GM19455 (cell line): ENCODE results near the gene CEP250.
A peak's percentile ranks its signal among the peaks of the same experiment; 100 is the strongest.
"Not testable (repeated sequence)": the region's sequence is repeated elsewhere in the genome, so short reads cannot be mapped to it uniquely, and the experiment has no call there.

Experiments
- ATAC-seq: cut with Tn5 transposase; IDR thresholded peaks from one replicate; pipeline ENCODE4 v1.9.1; 2021; ENCODE audit not compliant: unreplicated experiment

Gene CEP250

DNA sequence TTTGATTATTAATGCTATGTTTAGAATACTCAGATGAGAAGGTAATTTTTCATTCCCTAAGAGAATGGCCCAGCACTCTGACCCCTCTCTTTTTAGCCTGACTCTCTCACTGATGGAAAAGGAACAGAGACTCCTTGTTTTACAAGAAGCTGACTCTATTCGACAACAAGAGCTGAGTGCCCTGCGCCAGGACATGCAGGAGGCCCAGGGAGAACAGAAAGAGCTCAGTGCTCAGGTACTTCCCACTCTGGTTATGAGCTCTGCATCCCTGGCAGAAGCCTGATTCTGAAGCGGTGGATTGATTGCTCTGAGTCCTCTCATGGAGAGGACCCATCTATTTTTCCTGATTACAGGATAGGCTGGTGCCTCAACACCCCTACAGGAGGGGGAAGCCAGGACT is 41.1 kb downstream of the CEP250 start:
- ATAC-seq, result no peak

DNA sequence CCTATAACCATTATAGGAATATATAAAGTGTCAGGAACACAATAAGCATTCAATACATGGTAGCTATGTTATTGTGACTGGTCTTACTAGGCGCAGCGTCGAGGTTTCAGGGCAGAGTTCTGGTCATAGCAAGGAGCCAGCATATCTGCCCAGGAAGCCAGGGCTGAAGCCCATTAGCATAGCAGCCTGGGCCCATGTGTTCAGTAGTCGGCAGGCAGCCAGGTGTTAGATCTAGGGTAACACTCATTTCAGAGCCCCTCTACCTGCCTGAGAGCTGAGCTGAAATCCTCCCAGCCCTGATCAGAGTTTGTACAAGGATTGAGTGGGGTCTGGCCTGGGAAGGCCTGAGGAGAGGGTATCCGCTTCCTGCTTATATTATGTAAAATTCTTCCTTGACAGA is 41.9 kb downstream of the CEP250 start:
- no peak for ATAC-seq

DNA sequence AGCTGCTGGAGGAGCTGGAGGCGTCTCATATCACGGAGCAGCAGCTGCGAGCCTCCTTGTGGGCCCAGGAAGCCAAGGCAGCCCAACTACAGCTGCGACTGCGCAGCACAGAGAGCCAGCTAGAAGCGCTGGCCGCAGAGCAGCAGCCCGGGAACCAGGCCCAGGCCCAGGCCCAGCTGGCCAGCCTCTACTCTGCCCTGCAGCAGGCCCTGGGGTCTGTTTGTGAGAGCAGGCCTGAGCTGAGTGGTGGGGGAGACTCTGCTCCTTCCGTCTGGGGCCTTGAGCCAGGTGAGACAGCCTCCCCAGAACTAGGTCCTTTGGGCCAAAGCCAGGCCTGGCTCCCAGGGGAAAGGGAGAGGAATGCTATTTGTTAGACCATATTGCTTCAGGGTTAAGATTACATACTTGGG is 42.4 kb downstream of the CEP250 start:
- ATAC-seq, result no peak

DNA sequence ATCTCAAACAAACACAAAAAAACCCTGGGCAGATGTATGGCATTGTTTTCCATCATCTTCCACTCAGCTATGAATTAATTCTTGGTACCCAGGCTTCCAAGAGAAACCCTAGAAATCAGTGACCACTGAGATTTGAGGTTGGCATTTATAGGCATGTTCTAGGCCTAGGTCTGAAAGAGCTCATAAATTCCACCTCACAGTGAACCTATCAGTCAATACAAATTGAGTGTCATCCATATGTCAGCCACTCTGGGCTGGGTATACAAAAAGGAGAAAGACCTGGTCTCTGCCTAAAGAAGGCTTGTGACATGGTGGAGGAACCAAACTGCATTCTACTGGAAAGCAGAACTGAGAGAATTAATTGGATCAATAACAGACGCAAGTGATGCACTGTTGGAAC is 43.9 kb downstream of the CEP250 start:
- no peak for ATAC-seq

DNA sequence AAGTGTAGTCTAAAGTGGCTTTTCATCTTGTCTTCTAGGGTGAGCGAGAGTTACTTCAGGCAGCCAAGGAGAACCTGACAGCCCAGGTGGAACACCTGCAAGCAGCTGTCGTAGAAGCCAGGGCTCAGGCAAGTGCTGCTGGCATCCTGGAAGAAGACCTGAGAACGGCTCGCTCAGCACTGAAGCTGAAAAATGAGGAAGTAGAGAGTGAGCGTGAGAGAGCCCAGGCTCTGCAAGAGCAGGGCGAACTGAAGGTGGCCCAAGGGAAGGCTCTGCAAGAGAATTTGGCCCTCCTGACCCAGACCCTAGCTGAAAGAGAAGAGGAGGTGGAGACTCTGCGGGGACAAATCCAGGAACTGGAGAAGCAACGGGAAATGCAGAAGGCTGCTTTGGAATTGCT is 47.0 kb downstream of the CEP250 start:
- peak; percentile 63 for ATAC-seq

DNA sequence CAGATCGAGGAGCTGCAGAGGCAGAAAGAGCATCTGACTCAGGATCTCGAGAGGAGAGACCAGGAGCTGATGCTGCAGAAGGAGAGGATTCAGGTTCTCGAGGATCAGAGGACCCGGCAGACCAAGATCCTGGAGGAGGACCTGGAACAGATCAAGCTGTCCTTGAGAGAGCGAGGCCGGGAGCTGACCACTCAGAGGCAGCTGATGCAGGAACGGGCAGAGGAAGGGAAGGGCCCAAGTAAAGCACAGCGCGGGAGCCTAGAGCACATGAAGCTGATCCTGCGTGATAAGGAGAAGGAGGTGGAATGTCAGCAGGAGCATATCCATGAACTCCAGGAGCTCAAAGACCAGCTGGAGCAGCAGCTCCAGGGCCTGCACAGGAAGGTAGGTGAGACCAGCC is 47.9 kb downstream of the CEP250 start:
- no peak for ATAC-seq

GRCh38 chr20:35503841-35504561 is 48.6 kb downstream of the CEP250 start:
- no peak for ATAC-seq

DNA sequence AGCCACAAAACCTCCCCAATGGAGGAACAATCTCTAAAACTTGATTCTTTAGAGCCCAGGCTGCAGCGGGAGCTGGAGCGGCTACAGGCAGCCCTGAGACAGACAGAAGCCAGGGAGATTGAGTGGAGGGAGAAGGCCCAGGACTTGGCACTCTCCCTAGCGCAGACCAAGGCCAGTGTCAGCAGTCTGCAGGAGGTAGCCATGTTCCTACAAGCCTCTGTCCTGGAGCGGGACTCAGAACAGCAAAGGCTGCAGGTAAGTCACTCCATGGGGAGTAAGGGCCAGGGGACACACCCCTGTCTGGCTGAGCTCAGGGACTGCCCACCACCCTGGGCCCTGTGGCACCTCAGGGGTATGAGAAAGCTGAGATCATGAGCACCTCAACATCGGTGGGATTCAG is 49.4 kb downstream of the CEP250 start:
- ATAC-seq, result no peak

- no peak for ATAC-seq
Observed at GRCh38 chr20:35506179-35506578, 50.8 kb downstream of the CEP250 start.

DNA sequence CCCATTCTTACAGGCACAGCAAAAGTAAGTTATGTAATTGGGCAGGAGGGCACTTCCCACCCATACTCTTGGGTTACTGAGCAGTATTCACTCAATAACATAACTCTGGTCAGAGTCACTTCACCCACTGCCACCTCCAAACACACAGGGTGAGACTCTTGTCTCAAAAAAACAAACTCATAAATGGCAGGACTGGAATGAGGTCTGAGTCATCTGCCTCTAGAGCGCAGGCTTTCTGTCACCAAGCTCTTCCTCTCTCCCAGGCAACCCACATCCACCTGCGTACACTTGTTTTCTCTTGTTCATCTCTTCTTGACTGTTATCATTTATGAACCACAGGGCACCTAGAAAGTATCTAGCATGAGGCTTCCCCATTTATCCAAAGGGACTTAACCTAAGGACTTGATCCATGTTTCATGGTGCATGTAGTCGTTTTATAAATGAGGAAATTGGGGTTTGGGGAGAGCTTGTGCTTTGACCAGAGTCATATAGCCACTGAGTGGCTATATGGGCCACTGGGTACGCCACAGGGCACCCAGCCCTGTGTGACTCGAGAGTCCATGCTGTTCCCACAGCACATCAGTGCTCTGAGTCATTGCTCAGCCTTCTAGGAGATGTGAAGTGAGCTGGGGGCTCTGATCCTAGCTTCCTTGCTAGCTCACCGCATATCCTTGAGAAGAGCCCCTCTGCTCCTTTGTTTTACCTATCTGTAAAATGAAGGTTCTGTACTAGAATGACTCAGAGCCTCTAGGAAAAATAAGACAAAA is 51.7 kb downstream of the CEP250 start:
- no peak for ATAC-seq

GRCh38 chr20:35508493-35509218 is 53.3 kb downstream of the CEP250 start:
- no peak for ATAC-seq

DNA sequence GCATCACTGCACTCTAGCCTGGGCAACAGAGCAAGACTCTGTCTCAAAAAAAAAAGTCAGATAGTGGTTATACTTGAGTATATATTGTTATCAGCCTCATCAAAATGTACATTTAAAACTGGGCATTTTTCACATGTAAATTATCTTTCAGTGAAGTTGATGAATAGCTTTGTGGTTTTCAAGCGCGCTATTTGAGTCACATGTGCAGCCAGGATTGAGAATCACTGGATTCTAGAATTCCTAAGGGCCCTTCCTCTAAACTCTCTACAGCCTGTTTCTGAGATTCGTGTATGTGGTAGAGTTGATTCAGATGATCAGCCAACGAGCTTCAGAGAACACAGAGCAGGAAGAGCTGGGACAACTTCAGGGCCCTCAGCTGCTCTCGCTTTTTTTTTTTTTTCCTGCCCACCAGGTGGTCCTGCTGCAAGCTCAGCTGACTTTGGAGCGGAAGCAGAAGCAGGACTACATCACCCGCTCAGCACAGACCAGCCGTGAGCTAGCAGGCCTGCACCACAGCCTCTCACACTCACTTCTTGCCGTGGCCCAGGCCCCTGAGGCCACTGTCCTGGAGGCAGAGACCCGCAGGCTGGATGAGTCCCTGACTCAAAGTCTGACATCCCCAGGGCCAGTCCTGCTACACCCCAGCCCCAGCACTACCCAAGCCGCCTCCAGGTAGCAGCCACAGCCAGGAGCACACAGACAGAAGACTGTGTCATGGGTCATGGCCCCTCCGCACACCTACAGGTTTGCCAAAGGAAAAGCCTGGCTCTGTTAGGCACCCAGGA is 55.7 kb downstream of the CEP250 start:
- ATAC-seq, result no peak

- no peak for ATAC-seq
Observed at GRCh38 chr20:35511814-35512420, 56.5 kb downstream of the CEP250 start.

DNA sequence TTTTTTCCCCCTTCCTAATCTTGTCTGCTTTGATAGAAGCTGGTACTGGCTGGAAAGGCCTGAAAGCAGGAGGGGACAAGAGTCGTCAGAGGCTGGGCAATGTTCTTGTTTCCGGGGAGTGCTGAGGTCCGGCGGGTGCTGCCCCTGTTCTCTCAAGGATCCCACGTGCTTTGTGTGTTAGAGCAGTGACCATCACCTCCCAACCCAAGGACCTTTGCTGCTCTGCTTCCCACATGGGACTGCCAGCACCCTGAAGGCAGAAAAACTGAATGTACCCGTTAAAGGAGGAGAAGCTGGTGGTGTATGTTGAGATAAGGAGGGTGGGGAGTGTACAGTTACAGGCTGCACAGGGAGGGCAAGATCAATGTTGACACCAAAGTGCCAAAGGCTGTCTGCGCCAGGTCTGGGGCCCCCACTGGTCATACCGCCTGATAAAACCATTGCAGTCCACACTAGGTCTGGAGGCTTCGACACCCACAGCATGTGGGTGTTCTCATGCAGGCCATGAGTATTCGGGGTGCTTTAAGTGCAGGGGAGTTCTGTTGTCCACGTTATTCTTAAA is 59.1 kb downstream of the CEP250 start:
- ATAC-seq, result no peak

DNA sequence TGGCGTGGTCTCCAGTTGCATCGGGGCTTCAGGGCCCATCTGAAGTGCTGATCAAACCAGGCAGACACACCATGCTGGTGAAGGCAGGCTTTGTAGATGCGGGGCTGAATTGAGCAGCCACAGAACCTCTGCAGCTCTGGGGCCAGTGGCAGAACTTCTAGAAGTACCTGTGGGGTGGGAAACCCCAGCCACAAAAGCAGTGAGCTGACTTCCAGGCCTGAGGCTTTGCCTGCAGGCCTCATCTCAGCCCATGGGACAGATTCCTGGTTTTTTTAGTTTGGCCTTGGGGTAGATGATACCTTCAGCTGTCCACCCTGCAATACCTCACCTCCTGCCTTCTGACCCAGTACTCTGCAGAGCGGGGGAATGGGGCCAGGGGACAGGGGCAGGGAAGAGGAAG is 59.9 kb downstream of the CEP250 start:
- no peak for ATAC-seq

DNA sequence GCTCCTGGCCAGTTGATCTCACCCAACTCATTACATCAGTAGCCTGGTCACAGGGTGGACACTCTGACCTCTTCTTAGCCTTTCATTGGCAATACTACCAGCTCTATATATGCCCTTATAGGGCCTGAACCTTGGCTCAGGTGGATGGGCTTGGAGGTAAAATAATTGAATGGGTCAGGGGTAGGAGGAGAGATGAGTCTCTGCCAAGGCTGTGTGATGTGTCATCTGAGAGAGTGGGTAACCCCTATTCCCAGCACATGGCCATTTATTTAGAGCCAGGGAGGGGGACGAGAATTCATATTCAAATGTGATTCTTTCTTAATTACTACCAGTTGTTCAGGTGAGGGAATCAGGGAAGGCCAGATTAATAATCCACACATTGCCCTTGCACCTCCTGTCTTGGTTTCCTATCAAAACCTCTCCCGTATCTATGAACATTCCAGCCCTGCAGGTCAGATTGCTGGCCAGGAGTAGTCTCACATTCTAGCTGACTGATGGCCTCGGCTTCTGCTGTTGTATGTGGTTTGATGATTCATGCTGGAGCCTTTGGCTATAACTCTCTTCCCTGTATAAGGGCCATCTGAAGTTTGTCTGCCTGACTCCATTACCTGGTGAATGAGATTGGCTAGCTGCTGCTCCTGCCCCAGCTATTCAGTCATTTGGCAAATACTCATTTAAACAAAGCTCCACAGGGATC is 60.7 kb downstream of the CEP250 start:
- ATAC-seq, result no peak

GRCh38 chr20:35517125-35517524 is 61.7 kb downstream of the CEP250 start:
- ATAC-seq, result no peak

- ATAC-seq, result not testable (repeated sequence)
Observed at GRCh38 chr20:35517767-35518166, 62.4 kb downstream of the CEP250 start.

DNA sequence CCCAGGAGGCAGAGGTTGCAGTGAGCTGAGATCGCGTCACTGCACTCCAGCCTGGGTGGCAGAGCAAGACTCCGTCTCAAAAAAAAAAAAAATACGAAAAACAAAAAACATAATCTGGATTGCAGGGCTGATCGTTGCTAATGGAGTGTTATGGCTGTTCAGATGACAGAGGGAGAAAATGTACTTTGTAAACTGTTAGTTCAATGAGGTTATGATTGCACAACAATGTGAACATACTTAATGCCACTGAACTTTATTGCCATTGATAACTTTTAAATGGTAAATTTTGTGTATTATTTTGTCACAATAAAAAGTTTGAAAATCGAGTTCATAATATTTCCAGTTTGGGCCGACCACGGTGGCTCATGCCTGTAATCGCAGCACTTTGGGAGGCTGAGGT is 63.6 kb downstream of the CEP250 start:
- ATAC-seq, result no peak
